HepG2 (cell line): ENCODE measurements around the gene EPN2. TPM values are rescaled to one million over a fixed set of nuclear protein-coding genes. Genes with fewer than 3 reads are reported as not detected.

Experiments
- BORCS8-MEF2B ChIP-seq: sonication (generic); formaldehyde crosslinking; IDR thresholded peaks from 2 replicates; pipeline ENCODE4 v1.8.0; 2022; ENCODE audit warnings: mild to moderate bottlenecking, missing genetic modification reagents
- CHD4 ChIP-seq: fragments of 200-600 bp; sonication (generic); IDR thresholded peaks from 2 replicates; pipeline ENCODE4 v1.7.0; 2017; ENCODE audit warnings: mild to moderate bottlenecking, low read length, borderline replicate concordance
- DMTF1 ChIP-seq: sonication (generic); formaldehyde crosslinking; IDR thresholded peaks from 2 replicates; pipeline ENCODE4 v1.4.0; 2020; ENCODE audit warnings: mild to moderate bottlenecking, missing genetic modification reagents
- DRAP1 ChIP-seq: IDR thresholded peaks from 2 replicates; pipeline ENCODE4 v1.6.1; 2016; ENCODE audit warnings: missing genetic modification reagents, missing compliant biosample characterization
- EHMT2 ChIP-seq: fragments of 200-600 bp; sonication (generic); IDR thresholded peaks from 2 replicates; pipeline ENCODE4 v1.7.0; 2017; ENCODE audit warnings: antibody characterized with exemption, low read depth, low read length, borderline replicate concordance
- EP300 ChIP-seq, 3 experiments: sonication (generic) in 1 of 3; formaldehyde crosslinking in 1 of 3; IDR thresholded peaks; 2 replicates each; pipeline versions ENCODE4 v1.5.1 to v1.6.1; 2011 to 2020; ENCODE audit warnings: low read depth in 2 of 3, low read length in 2 of 3, borderline replicate concordance in 1 of 3, improper control_type of control experiment in 1 of 3, mild to moderate bottlenecking in 1 of 3, missing genetic modification reagents in 1 of 3, moderate library complexity in 1 of 3
- GATAD2A ChIP-seq: IDR thresholded peaks from 2 replicates; pipeline ENCODE4 v1.6.1; 2016
- GTF2F1 ChIP-seq: fragments of 150-350 bp; IDR thresholded peaks from 2 replicates; pipeline ENCODE4 v1.6.1; 2014; ENCODE audit warnings: low read length
- KDM1A ChIP-seq: IDR thresholded peaks from 2 replicates; pipeline ENCODE4 v1.6.1; 2016; ENCODE audit warnings: missing compliant biosample characterization
- NKX3-1 ChIP-seq: sonication (generic); formaldehyde crosslinking; IDR thresholded peaks from 2 replicates; pipeline ENCODE4 v1.5.0; 2020; ENCODE audit warnings: missing genetic modification reagents
- RAD21 ChIP-seq: fragments of 450-650 bp; formaldehyde crosslinking; IDR thresholded peaks from 2 replicates; pipeline ENCODE4 v1.5.0; 2020; ENCODE audit warnings: mild to moderate bottlenecking
- SIX1 ChIP-seq: sonication (generic); formaldehyde crosslinking; IDR thresholded peaks from 2 replicates; pipeline ENCODE4 v1.4.0; 2020; ENCODE audit warnings: missing genetic modification reagents, borderline replicate concordance
- SMC3 ChIP-seq: IDR thresholded peaks from 2 replicates; pipeline ENCODE4 v1.6.1; 2011; ENCODE audit warnings: low read length, improper control_type of control experiment
- SMYD3 ChIP-seq: sonication (generic); formaldehyde crosslinking; IDR thresholded peaks from 2 replicates; pipeline ENCODE4 v1.8.1; 2023; ENCODE audit warnings: mild to moderate bottlenecking, missing genetic modification reagents
- SP5 ChIP-seq: IDR thresholded peaks from 2 replicates; pipeline ENCODE4 v1.6.1; 2016; ENCODE audit warnings: low read depth, borderline replicate concordance
- TEAD3 ChIP-seq: optimal IDR thresholded peaks from 2 replicates; pipeline ENCODE3; 2016; ENCODE audit warnings: borderline replicate concordance
- TEF ChIP-seq: sonication (generic); formaldehyde crosslinking; IDR thresholded peaks from 2 replicates; pipeline ENCODE4 v1.5.0; 2020; ENCODE audit warnings: missing genetic modification reagents
- ZBTB2 ChIP-seq: sonication (generic); formaldehyde crosslinking; IDR thresholded peaks from 2 replicates; pipeline ENCODE4 v1.8.0; 2022; ENCODE audit warnings: low read depth, missing genetic modification reagents
- ZKSCAN5 ChIP-seq: sonication (generic); formaldehyde crosslinking; IDR thresholded peaks from 2 replicates; pipeline ENCODE4 v1.5.1; 2020; ENCODE audit warnings: mild to moderate bottlenecking, missing genetic modification reagents
- ZMAT3 ChIP-seq: sonication (generic); formaldehyde crosslinking; conservative IDR thresholded peaks from 2 replicates; pipeline ENCODE4 v1.7.0; 2021; ENCODE audit warnings: missing genetic modification reagents
- ZNF121 ChIP-seq: sonication (generic); formaldehyde crosslinking; IDR thresholded peaks from 2 replicates; pipeline ENCODE4 v1.5.0; 2020; ENCODE audit warnings: mild to moderate bottlenecking, missing genetic modification reagents
- ZNF260 ChIP-seq: sonication (generic); formaldehyde crosslinking; IDR thresholded peaks from 2 replicates; pipeline ENCODE4 v1.4.0; 2020; ENCODE audit warnings: missing genetic modification reagents, low read depth, mild to moderate bottlenecking, borderline replicate concordance
- ZNF30 ChIP-seq: sonication (generic); formaldehyde crosslinking; IDR thresholded peaks from 2 replicates; pipeline ENCODE4 v1.5.0; 2020; ENCODE audit warnings: mild to moderate bottlenecking, missing genetic modification reagents
- ZNF576 ChIP-seq: sonication (generic); formaldehyde crosslinking; IDR thresholded peaks from 2 replicates; pipeline ENCODE4 v1.4.0; 2020; ENCODE audit warnings: mild to moderate bottlenecking, missing genetic modification reagents
- ZNF773 ChIP-seq: sonication (generic); formaldehyde crosslinking; IDR thresholded peaks from 2 replicates; pipeline ENCODE4 v1.4.0; 2020; ENCODE audit warnings: missing genetic modification reagents, borderline replicate concordance
- polyA plus RNA-seq, 8 experiments: library from polyadenylated mRNA; depleted of rRNA in 3 of 8; stranded (reverse) in 7 of 8; unstranded in 1 of 8; fragments of >200 nt; fragmentation: Illumina TruSeq in 4 of 8; extraction: Trizol in 4 of 8; gene quantifications; 2 replicates each; pipeline versions ENCODE4 v1.2.1 to v1.2.3, GENCODE V29; 2011 to 2016; ENCODE audit warnings: low read depth in 4 of 8, missing spikeins in 1 of 8, mixed read lengths in 1 of 8; ENCODE audit not compliant: insufficient read depth in 1 of 8
- total RNA-seq, 5 experiments: library from RNA; depleted of rRNA; stranded (reverse); fragments of >200 nt; fragmentation: Illumina TruSeq; extraction: Trizol; gene quantifications; 2 replicates each; pipeline ENCODE4 v1.2.3, GENCODE V29; 2016; ENCODE audit warnings: low read depth in 1 of 5

The EPN2 gene
- total and polyA plus RNA-seq, 2 of the 13 experiments (the other 11 are each of a cell fraction or from before 2014, with no cell fraction given), result 7.8 to 19.2 TPM

- TF ChIP-seq ZBTB2 (no peak), BORCS8-MEF2B (CRISPR knock-in tag) (no peak), ZNF773 (CRISPR knock-in tag) (no peak), CHD4 (no peak), DMTF1 (CRISPR knock-in tag) (no peak), NKX3-1 (CRISPR knock-in tag) (no peak), SIX1 (peak; percentile 99), DRAP1 (CRISPR knock-in tag) (no peak), ZNF30 (CRISPR knock-in tag) (no peak), SMC3 (no peak), ZMAT3 (CRISPR knock-in tag) (no peak), EP300 (IDR thresholded peaks at IDR 0.05; ENCODE audit: low read depth in 2 of 2, low read length in 2 of 2) (peak in 1 of 2 experiments; percentile 40; a peak in 1 of 4 replicates), EP300 (CRISPR knock-in tag; IDR thresholded peaks at IDR 0.05; ENCODE audit: borderline replicate concordance) (no peak), ZNF121 (CRISPR knock-in tag) (no peak), KDM1A (CRISPR knock-in tag) (no peak), RAD21 (CRISPR knock-in tag) (no peak), SMYD3 (no peak), TEF (CRISPR knock-in tag) (no peak), EHMT2 (no peak), GTF2F1 (no peak), ZNF260 (CRISPR knock-in tag) (no peak), SP5 (CRISPR knock-in tag) (no peak), ZKSCAN5 (CRISPR knock-in tag) (peak; percentile 71; the same call in 1 of the 2 replicates), GATAD2A (peak; percentile 30; the same call in 1 of the 2 replicates), TEAD3 (no peak), ZNF576 (CRISPR knock-in tag) (no peak)
Measured at GRCh38 chr17:19364699-19365498, 127.7 kb downstream of the EPN2 start (continued).
